ENCODE results near the gene OR5AK2.
"Not testable (repeated sequence)": the region's sequence is repeated elsewhere in the genome, so short reads cannot be mapped to it uniquely, and the experiment has no call there.

Gene OR5AK2, protein sequence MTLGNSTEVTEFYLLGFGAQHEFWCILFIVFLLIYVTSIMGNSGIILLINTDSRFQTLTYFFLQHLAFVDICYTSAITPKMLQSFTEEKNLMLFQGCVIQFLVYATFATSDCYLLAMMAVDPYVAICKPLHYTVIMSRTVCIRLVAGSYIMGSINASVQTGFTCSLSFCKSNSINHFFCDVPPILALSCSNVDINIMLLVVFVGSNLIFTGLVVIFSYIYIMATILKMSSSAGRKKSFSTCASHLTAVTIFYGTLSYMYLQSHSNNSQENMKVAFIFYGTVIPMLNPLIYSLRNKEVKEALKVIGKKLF

GRCh38 chr11:56988614-56989013 is at the start of gene OR5AK2:
TSS of gene OR5AK2 (plus strand) at chr11:56988914. CDS start at chr11:56988914, 0 bp downstream.
- in situ Hi-C loops (cut with MboI; ENCODE audit: low sequenced_read_pairs): no loop called here

- in situ Hi-C loops (cut with MboI; ENCODE audit: low sequenced_read_pairs): not testable (repeated sequence)
Measured at GRCh38 chr11:56945526-56945925, 43.2 kb upstream of the OR5AK2 start.

- in situ Hi-C loops (cut with MboI; ENCODE audit: low sequenced_read_pairs): no loop called here
Measured at GRCh38 chr11:56948991-56949515, 39.7 kb upstream of the OR5AK2 start.

DNA sequence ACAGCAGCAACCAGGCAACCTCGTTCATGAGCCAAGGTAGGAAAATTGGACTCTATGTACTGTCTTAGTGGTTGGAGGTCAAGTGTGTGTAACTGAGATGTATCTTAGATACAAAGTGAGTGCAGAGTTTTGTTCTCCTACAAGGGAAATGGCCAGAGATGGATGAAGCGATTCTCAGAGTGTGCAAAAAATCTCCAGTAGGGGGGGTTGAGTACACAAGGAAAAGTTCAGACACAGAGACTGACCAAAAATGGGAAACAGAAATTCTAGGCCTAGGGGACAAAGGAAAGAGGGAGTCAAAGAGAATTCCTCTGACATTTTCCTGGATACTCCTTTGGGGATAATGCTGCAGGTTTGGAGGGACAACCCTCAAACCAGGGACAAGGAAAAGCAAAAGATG is 38.2 kb upstream of the OR5AK2 start:
- in situ Hi-C loops (cut with MboI; ENCODE audit: low sequenced_read_pairs): no loop called here

DNA sequence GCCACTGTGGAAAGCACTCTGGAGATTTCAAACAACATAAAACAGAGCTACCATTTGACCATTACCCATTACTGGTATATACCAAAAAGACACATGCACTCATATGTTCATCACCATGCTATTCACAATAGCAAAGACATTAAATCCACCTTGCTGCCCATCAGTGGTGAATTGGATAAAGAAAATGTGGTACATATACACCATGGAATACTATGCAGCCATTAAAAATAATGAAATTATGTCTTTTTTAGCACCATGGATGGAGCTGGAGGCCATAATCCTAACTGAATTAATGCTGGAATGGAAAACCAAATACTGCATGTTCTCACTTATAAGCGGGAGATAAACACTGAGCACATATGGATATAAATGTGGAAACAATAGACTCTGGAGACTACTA is 34.8 kb upstream of the OR5AK2 start:
- in situ Hi-C loops (cut with MboI; ENCODE audit: low sequenced_read_pairs): not testable (repeated sequence)

DNA sequence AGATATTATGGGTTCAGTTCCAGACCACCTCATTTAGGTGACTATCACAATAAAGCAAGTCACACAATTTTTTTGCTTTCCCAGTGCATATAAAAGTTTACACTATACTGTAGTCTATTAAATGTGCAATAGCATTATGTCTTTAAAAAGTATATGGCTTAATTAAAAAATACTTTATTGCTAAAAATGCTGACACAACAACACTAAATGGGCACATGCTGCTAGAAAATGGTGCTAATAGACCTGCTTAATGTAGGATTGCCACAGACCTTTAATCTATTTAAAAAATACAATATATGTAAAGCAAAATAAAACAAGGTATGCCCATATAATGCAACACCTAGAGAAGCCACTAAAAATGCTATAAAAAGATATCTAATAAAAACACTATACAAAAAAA is 27.1 kb upstream of the OR5AK2 start:
- in situ Hi-C loops (cut with MboI; ENCODE audit: low sequenced_read_pairs): no loop called here

DNA sequence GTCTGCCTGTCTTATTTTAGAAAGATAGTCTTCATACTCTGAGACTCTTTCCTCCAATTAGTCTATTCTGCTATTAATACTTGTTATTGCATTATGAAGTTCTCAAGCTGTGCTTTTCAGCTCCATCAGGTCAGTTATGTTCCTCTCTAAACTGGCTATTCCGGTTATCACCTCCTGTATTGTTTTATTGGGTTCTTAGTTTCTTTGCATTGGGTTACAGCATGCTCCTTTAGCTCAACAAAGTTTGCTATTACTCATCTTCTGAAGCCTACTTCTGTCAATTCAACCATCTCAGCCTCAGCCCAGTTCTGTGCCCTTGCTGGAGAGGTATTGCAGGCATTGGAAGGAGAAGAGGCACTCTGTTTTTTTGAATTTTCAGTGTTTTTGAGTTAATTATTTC is 21.0 kb upstream of the OR5AK2 start:
- in situ Hi-C loops (cut with MboI; ENCODE audit: low sequenced_read_pairs): no loop called here

GRCh38 chr11:56968524-56968923 is 20.2 kb upstream of the OR5AK2 start:
- in situ Hi-C loops (cut with MboI; ENCODE audit: low sequenced_read_pairs): no loop called here

DNA sequence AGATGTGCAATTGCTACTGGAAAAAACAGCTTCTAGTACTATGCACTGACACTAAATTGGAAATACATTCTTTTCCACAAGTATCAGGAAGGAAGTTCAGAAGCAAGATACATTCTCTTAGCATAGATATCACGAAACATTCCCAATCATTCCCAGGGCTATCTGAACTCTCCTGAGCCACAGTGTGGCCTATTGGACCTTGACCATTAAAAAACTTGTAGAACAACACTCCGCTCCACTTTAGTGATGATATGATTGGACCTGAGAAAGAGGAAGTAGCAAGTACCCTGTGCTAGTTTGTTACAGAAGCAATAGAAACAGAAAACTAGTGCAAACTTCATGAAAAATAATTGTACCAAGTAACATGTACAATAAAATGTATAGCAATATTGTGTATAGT is 11.4 kb upstream of the OR5AK2 start:
- in situ Hi-C loops (cut with MboI; ENCODE audit: low sequenced_read_pairs): no loop called here

GRCh38 chr11:56990702-56991101 is 2.0 kb downstream of the OR5AK2 start:
- in situ Hi-C loops (cut with MboI; ENCODE audit: low sequenced_read_pairs): no loop called here

GRCh38 chr11:56994532-56994931 is 5.8 kb downstream of the OR5AK2 start:
- in situ Hi-C loops (cut with MboI; ENCODE audit: low sequenced_read_pairs): no loop called here

- in situ Hi-C loops (cut with MboI; ENCODE audit: low sequenced_read_pairs): no loop called here
Measured at GRCh38 chr11:57001674-57002401, 13.1 kb downstream of the OR5AK2 start.

DNA sequence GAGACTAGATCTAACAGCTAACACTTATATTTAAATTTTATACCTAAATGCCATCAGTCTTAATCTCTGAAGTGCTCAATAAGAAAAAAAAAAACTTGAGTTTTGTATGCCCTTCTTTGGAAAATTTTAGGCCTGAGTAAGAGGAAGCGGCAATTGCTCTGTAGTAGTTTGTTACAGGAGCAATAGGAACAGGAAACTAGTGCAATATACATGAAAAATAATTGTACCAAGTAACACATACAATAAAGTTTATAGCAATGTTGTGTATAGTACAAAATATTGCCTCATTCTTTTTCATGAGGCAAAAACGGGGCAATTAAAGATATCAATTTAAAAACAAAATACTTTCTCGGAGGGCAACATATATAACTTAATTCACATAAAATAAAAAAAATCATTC is 19.7 kb downstream of the OR5AK2 start:
- in situ Hi-C loops (cut with MboI; ENCODE audit: low sequenced_read_pairs): no loop called here

DNA sequence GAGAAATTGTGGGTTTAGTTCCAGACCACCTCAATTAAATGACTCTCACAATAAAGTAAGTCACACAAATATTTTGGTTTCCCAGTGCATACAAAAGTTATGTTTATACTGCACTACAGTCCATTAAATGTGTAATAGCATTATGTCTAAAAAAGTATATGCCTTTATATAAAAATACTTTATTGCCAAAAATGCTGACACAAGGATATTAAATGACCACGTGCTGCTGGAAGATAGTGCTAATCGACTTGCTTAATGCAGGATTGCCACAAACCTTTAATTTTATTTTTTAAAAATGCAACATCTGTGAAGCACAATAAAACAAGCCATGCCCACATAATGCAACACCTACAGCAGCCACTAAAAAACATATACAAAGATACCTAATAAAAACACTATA is 27.0 kb downstream of the OR5AK2 start:
- in situ Hi-C loops (cut with MboI; ENCODE audit: low sequenced_read_pairs): no loop called here

DNA sequence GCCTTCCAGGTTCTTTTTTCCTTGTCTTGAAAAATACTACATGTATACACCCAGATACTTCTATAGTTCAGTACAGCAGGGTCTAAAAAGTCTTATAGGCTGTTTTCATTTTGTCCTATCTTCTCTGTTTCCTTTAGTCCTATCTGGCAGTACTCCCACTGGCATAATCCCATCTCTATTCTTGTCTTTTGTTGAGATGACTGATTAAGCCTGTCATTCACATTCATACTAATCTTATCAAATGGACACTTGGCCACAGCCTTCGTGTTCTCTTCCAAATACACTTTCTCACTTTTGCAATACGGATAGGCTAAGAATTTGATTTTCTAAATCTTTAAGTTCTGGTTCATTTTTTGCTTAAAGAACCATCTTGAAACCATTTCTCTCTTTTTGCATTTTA is 42.8 kb downstream of the OR5AK2 start:
- in situ Hi-C loops (cut with MboI; ENCODE audit: low sequenced_read_pairs): no loop called here
